Esophagus squamous epithelium (tissue), 5 donors: Measurements from ENCODE around the gene CLCNKB. TPM values are rescaled to one million over a fixed set of nuclear protein-coding genes. Genes with fewer than 3 reads are reported as not detected.

Source experiments
- DNase-seq: peaks from one replicate; lab custom pipeline; 2025; lab: John Stamatoyannopoulos, UW
- H3K27ac ChIP-seq, 4 donors: fragments of 200-600 bp; sonication (generic); one replicate each; pipeline ENCODE4 v1.5.1; 2016 to 2019; ENCODE audit warnings: mild to moderate bottlenecking in 1 of 4
- H3K27me3 ChIP-seq, 4 donors: fragments of 200-600 bp; sonication (generic); 1 replicate in 3 of 4; 2 replicates in 1 of 4; pipeline versions ENCODE4 v1.5.1 to v1.6.0; 2017 to 2021; ENCODE audit warnings: antibody characterized with exemption in 1 of 4
- H3K36me3 ChIP-seq, 3 donors: fragments of 200-600 bp; sonication (generic); one replicate each; pipeline ENCODE4 v1.5.1; 2016 to 2019
- H3K4me1 ChIP-seq, 3 donors: fragments of 200-600 bp; sonication (generic); one replicate each; pipeline ENCODE4 v1.5.1; 2017 to 2019
- H3K4me3 ChIP-seq, 4 donors: fragments of 200-600 bp; sonication (generic); 1 replicate in 3 of 4; 2 replicates in 1 of 4; pipeline ENCODE4 v1.5.1; 2016 to 2019; ENCODE audit warnings: mild to moderate bottlenecking in 2 of 4, moderate library complexity in 1 of 4
- H3K9me3 ChIP-seq, 3 donors: fragments of 200-600 bp; sonication (generic); one replicate each; pipeline ENCODE4 v1.5.1; 2016 to 2019
- CTCF ChIP-seq, 6 experiments: fragments of 450-650 bp in 4 of 6; fragments of 200-600 bp in 2 of 6; sonication (generic) in 2 of 6; IDR thresholded peaks; one replicate each; pipeline ENCODE4 v1.5.1; 2016 to 2019; ENCODE audit warnings: antibody characterized with exemption in 6 of 6, mild to moderate bottlenecking in 4 of 6, moderate library complexity in 4 of 6
- POLR2A ChIP-seq, 4 donors: fragments of 450-650 bp; IDR thresholded peaks; one replicate each; pipeline ENCODE4 v1.6.1; 2017; ENCODE audit warnings: antibody characterized with exemption in 4 of 4, mild to moderate bottlenecking in 4 of 4, moderate library complexity in 3 of 4
- WGBS, 2 donors: methylation state at CpG; one replicate each; pipeline ENCODE4 v1.1.5; 2018; 5-methylcytosine and 5-hydroxymethylcytosine counted together
- intact Hi-C: fragments of 100-400 bp; cut with DNase I; formaldehyde crosslinking; loops from one replicate; pipeline ENCODE4 v1.15.0; 2022
- total RNA-seq, 4 donors: library from RNA; depleted of rRNA; stranded (reverse); fragments of >200 nt; gene quantifications; one replicate each; pipeline ENCODE4 v1.1.0, GENCODE V29; 2016
- donor health status: DM: yes; HTN: yes; CAD: no.

Gene CLCNKB
- total RNA-seq, 4 donors from 2014 or later = not detected

- WGBS, 2 donors = 62 to 95% methylated on average over 4 to 7 of the region's 8 CpGs
- no peak overlapping the region for H3K27ac ChIP-seq
These were observed 21.6 kb downstream of the CLCNKB start for GRCh38 chr1:16065269-16065576.

GRCh38 chr1:16066245-16066644 is 22.7 kb downstream of the CLCNKB start:
- TF ChIP-seq CTCF (IDR thresholded peaks at IDR 0.05) = no peak
- no peak for TF ChIP-seq POLR2A (IDR thresholded peaks at IDR 0.05)
- Histone ChIP-seq H3K4me3 (no peak overlapping the region), H3K36me3 (no peaks in the 10 kb centered on the region), H3K27me3 (peaks cover 0 to 10% (median 0%) of the 10 kb centered on the region in 4 donors), H3K27ac (no peak overlapping the region), H3K4me1 (peaks cover 0 to 24% (median 3%) of the 10 kb centered on the region in 3 donors), H3K9me3 (no peaks in the 10 kb centered on the region)
- WGBS, 2 donors = 63 to 71% methylated on average over 2 to 4 of the region's 4 CpGs
- intact Hi-C loops = no loop called here
- DNase-seq = no peak

More at GRCh38 chr1:16065269-16065576, 21.6 kb downstream of the CLCNKB start:
- H3K9me3 ChIP-seq = no peaks in the 10 kb centered on the region
- H3K4me3 ChIP-seq = no peak overlapping the region
- intact Hi-C loops = no loop called here
- H3K36me3 ChIP-seq = no peaks in the 10 kb centered on the region
- H3K4me1 ChIP-seq = peaks cover 0 to 28% (median 3%) of the 10 kb centered on the region in 3 donors
- peaks cover 0 to 10% (median 0%) of the 10 kb centered on the region in 4 donors for H3K27me3 ChIP-seq
- no peak for TF ChIP-seq CTCF (IDR thresholded peaks at IDR 0.05)
- TF ChIP-seq POLR2A (IDR thresholded peaks at IDR 0.05) = no peak
- DNase-seq = no peak

GRCh38 chr1:16067127-16067768 is 23.7 kb downstream of the CLCNKB start:
- H3K27me3 ChIP-seq = peaks cover 0 to 13% (median 0%) of the 10 kb centered on the region in 4 donors
- H3K4me3 ChIP-seq = no peak overlapping the region
- no peak for TF ChIP-seq POLR2A (IDR thresholded peaks at IDR 0.05)
- H3K36me3 ChIP-seq = no peaks in the 10 kb centered on the region
- H3K4me1 ChIP-seq = peaks cover 0 to 21% (median 3%) of the 10 kb centered on the region in 3 donors
- DNase-seq = no peak
- intact Hi-C loops = no loop called here
- no peaks in the 10 kb centered on the region for H3K9me3 ChIP-seq
- no peak overlapping the region for H3K27ac ChIP-seq
- 46 to 83% methylated on average over 2 to 5 of the region's 6 CpGs for WGBS, 2 donors

GRCh38 chr1:16067933-16068332 is 24.4 kb downstream of the CLCNKB start:
- Histone ChIP-seq H3K9me3 (no peaks in the 10 kb centered on the region), H3K4me3 (no peak overlapping the region), H3K27ac (no peak overlapping the region), H3K27me3 (peaks cover 0 to 20% (median 0%) of the 10 kb centered on the region in 4 donors), H3K36me3 (no peaks in the 10 kb centered on the region), H3K4me1 (peaks cover under 1 to 24% (median 5%) of the 10 kb centered on the region in 3 donors)
- DNase-seq = no peak
- intact Hi-C loops = no loop called here
- TF ChIP-seq POLR2A (IDR thresholded peaks at IDR 0.05) = no peak
- TF ChIP-seq CTCF (IDR thresholded peaks at IDR 0.05) = no peak
- WGBS, 2 donors = 60 to 85% methylated on average over 2 to 8 of the region's 13 CpGs

- H3K27me3 ChIP-seq = peaks cover 0 to 26% (median 0%) of the 10 kb centered on the region in 4 donors
- no peak for TF ChIP-seq POLR2A (IDR thresholded peaks at IDR 0.05)
- TF ChIP-seq CTCF (IDR thresholded peaks at IDR 0.05) = no peak
- 90 to 94% methylated on average over 3 to 4 of the region's 11 CpGs for WGBS, 2 donors
These were observed 25.0 kb downstream of the CLCNKB start for GRCh38 chr1:16068356-16069270.

More at GRCh38 chr1:16068356-16069270, 25.0 kb downstream of the CLCNKB start:
- H3K4me3 ChIP-seq = no peak overlapping the region
- H3K36me3 ChIP-seq = no peaks in the 10 kb centered on the region
- DNase-seq = no peak
- H3K9me3 ChIP-seq = no peaks in the 10 kb centered on the region
- H3K4me1 ChIP-seq = peaks cover 7 to 31% (median 8%) of the 10 kb centered on the region in 3 donors
- no peak overlapping the region for H3K27ac ChIP-seq
- intact Hi-C loops = no loop called here
